Smooth muscle cell of the brain vasculature (primary cell): ENCODE measurements around the gene IL9.
"Not testable (repeated sequence)": the region's sequence is repeated elsewhere in the genome, so short reads cannot be mapped to it uniquely, and the experiment has no call there.

Source experiments
- DNase-seq: peaks from one replicate; pipeline ENCODE4 v3.0.0-alpha.2; 2012; ENCODE audit warnings: low read depth, low spot score

IL9 gene

GRCh38 chr5:135869276-135869675 is 26.4 kb downstream of the IL9 start:
- no peak for DNase-seq

GRCh38 chr5:135868681-135869080 is 27.0 kb downstream of the IL9 start:
- DNase-seq: no peak

GRCh38 chr5:135867599-135867998 is 28.0 kb downstream of the IL9 start:
- no peak for DNase-seq

- no peak for DNase-seq
Measured at GRCh38 chr5:135866016-135866415, 29.6 kb downstream of the IL9 start.

GRCh38 chr5:135864503-135865435 is 30.9 kb downstream of the IL9 start:
- DNase-seq: no peak

GRCh38 chr5:135862744-135863143 is 32.9 kb downstream of the IL9 start:
- DNase-seq: no peak

GRCh38 chr5:135862086-135862485 is 33.6 kb downstream of the IL9 start:
- no peak for DNase-seq

- no peak for DNase-seq
Measured at GRCh38 chr5:135861641-135862040, 34.0 kb downstream of the IL9 start.

- no peak for DNase-seq
Measured at GRCh38 chr5:135859641-135860040, 36.0 kb downstream of the IL9 start.

- not testable (repeated sequence) for DNase-seq
Measured at GRCh38 chr5:135859186-135859585, 36.5 kb downstream of the IL9 start.

- no peak for DNase-seq
Measured at GRCh38 chr5:135857630-135858311, 37.9 kb downstream of the IL9 start.

GRCh38 chr5:135851915-135852845 is 43.5 kb downstream of the IL9 start:
- DNase-seq: no peak

- no peak for DNase-seq
Measured at GRCh38 chr5:135851186-135851914, 44.3 kb downstream of the IL9 start.

GRCh38 chr5:135850671-135851070 is 45.0 kb downstream of the IL9 start:
- no peak for DNase-seq

GRCh38 chr5:135850231-135850630 is 45.4 kb downstream of the IL9 start:
- DNase-seq: no peak

- DNase-seq: no peak
Measured at GRCh38 chr5:135847976-135848375, 47.7 kb downstream of the IL9 start.

GRCh38 chr5:135846311-135846710 is 49.3 kb downstream of the IL9 start:
- DNase-seq: no peak

- no peak for DNase-seq
Measured at GRCh38 chr5:135843571-135844337, 51.9 kb downstream of the IL9 start.

- no peak for DNase-seq
Measured at GRCh38 chr5:135842737-135843136, 52.9 kb downstream of the IL9 start.
